Epithelial cell of prostate (primary cell): Measurements from ENCODE around the gene FOXF2.

ENCODE experiments used
- DNase-seq: peaks from one replicate; pipeline ENCODE4 v3.0.0-alpha.2; 2011; ENCODE audit warnings: low read depth, low spot score
- H3K27ac ChIP-seq: fragments of 450-650 bp; 2 replicates; pipeline ENCODE4 v1.5.1; 2017; ENCODE audit warnings: mild to moderate bottlenecking

The FOXF2 gene

DNA sequence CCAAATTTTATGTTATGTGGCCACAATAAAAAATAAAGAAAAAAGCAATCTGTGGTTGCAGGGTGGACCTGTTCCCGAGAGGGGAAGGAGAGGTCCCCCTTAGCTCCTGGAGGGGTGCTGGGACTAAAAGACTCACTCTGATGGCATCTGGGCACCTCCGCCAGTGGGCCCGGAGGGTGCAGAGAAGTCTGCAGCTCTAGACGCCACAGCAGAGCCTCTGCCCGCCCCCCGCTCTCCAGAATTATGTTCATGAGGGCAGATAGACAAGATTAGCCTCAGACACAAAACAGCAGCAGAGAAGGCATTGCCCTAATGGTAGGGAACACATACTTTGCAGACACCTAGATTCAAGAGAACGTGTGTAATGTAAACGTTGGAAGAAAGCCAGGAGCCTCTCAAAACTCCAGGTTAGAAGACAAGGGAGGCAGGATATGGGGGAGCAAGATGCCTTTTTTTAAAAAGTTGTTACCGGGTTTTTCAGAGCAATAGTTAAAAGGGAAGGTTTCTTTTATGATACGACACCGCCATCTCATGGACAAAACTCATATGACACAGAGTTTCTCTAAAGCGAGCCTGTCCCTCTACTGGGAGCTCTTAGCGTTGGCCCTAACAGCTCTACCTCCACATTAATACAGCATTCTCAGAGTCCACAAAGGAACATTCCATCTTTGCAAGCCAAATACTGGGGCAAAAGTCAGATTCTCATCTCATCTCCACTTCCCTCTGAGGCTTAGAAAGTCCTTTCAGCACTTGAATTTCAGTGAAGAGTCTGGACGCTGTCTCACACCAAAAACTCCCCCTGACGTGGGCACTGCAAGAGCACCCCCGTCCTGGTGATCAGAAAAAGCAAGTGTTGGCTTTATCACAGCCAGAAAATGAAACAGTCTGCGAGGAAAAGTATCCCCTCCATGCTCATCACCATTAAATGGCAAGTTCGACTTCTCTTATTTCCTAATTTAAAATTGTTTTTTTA, 47.2 kb downstream of the FOXF2 start:
- H3K27ac ChIP-seq: no peak overlapping the region
- DNase-seq: no peak

DNA sequence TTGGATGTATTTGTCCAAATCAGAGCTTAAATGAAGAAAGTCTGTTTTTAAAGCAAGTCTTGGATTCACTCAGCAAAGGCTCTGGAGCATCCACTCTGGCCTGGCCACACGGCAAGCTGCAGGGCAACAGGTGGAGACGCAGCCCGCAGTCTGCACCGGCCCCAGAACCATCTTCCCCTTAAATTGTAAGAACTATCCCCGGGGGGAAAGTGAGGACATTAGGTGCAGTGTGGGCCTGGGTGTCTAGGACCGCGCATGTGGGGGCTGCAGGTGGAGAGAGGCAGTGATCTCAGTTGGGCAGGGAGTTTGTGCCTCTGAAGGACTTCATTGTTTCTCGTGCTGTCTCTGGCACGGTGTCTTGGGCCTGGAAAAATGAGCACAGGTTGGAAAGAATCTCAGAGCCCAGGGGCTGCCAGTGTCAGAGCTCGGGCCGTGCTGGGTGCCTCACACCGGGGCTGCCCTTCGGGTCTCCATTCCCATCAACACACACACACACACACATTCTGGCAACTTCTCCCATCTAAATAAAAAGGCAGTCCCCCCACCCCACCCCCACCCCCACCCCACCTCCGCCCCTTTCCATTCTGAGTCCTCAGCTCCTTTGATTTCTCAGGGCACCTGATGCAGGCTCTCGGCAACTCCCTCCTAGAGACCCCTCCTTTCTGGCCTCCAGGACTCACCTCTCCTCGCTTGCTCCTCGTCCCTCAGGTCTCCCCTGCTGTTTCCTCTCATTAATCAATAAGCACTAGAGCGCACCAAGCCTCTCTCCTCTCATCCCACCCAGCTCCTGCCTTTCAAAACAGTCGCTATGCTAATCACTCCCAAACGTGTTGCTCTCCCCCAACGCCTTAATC, 48.4 kb downstream of the FOXF2 start:
- H3K27ac ChIP-seq: no peak overlapping the region
- no peak for DNase-seq

DNA sequence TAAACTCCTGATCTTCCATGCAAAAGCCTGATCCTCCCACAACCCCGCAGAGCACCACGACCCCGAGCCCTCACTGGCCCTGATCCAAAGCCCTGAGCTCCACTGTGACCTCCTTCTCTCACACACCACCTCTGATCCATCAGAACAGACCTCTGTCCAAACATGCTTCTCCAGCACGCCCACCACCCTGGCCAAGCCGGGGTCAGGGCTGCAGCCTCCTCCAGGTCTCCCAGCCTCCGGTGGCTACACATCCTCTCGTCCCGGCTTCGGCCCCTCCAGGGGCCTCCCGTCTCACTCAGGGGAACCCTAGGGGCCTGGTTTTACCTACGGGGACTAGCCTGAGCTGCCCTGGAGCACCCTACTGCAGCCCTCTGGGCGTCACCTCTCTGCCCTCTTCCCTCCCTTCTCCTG, 49.1 kb downstream of the FOXF2 start:
- no peak overlapping the region for H3K27ac ChIP-seq
- DNase-seq: no peak

DNA sequence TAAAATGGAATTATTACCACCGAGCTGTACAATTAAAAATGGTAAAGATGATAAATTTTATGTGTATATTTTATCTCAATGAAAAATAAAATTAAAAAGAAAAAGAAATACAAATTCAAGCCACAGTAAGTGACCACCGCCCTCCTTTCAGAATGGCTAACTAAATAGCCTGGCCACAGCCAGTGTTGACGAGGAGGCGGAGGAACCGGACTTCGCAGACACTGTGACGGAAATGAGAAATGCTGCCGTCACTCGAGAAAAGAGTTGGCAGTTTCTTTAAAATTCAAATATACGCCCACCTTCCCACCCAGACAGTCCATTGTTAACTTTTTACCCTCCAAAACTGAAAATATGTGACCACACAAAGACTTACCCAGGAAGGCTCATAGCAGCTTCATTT, 50.0 kb downstream of the FOXF2 start:
- DNase-seq: no peak
- no peak overlapping the region for H3K27ac ChIP-seq

DNA sequence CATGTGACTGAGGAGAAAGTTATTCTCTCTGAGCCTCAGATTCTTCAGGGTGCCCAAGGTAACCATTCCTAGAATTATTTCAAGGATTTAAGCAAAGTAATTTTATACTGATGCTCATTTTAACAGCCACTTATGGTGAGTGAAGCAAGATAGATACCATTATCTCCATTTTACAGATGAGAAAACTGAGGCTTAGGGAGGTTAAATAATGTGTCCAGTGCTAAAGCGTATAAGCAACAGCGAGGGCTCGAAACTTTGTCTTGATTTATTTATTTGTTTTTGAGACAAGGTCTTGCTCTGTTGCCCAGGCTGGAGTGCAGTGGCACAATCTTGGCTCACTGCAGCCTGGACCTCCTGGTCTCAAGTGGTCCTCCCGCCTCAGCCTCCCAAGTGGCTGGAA, 53.6 kb downstream of the FOXF2 start:
- H3K27ac ChIP-seq: no peak overlapping the region

More for the DNA sequence above, 53.6 kb downstream of the FOXF2 start:
- DNase-seq: no peak
